Right lobe of liver (tissue), 6 donors: Measurements from ENCODE around the gene PRKCQ. TPM values are rescaled to one million over a fixed set of nuclear protein-coding genes. Genes with fewer than 3 reads are reported as not detected.

Source experiments
- ATAC-seq, 4 donors: fragments of 200-7000 bp; cut with Tn5 transposase; one replicate each; pipeline ENCODE4 v1.9.1; 2020; ENCODE audit warnings: mild to moderate bottlenecking in 4 of 4, moderate library complexity in 4 of 4
- DNase-seq, 3 donors: peaks; one replicate each; pipeline ENCODE4 v3.0.0-alpha.2; 2020
- H3K27ac ChIP-seq, 3 donors: fragments of 200-600 bp; one replicate each; pipeline ENCODE4 v1.8.0; 2022
- H3K27me3 ChIP-seq, 2 donors: fragments of 200-600 bp; one replicate each; pipeline ENCODE4 v1.8.0; 2022
- H3K36me3 ChIP-seq, 4 donors: fragments of 200-600 bp; sonication (generic) in 1 of 4; one replicate each; pipeline versions ENCODE4 v1.5.1 to v1.8.0; 2017 to 2022; ENCODE audit warnings: control low read depth in 1 of 4
- H3K4me1 ChIP-seq, 4 donors: fragments of 200-600 bp; sonication (generic) in 1 of 4; one replicate each; pipeline versions ENCODE4 v1.5.1 to v1.8.0; 2017 to 2022; ENCODE audit warnings: control low read depth in 1 of 4
- H3K4me3 ChIP-seq, 3 donors: fragments of 200-600 bp; one replicate each; pipeline ENCODE4 v1.8.0; 2022
- H3K9me3 ChIP-seq, 4 donors: fragments of 200-600 bp; sonication (generic) in 1 of 4; one replicate each; pipeline versions ENCODE4 v1.5.1 to v1.8.0; 2017 to 2022; ENCODE audit warnings: control low read depth in 1 of 4
- POLR2A ChIP-seq: fragments of 450-650 bp; IDR thresholded peaks from one replicate; pipeline ENCODE4 v1.6.1; 2017; ENCODE audit warnings: antibody characterized with exemption, mild to moderate bottlenecking
- WGBS: methylation state at CpG from one replicate; pipeline ENCODE4 v1.1.6; 2018; ENCODE audit warnings: low coverage, low lambda C conversion rate; ENCODE audit not compliant: insufficient coverage; ENCODE audit errors: missing lambda C conversion rate; 5-methylcytosine and 5-hydroxymethylcytosine counted together
- intact Hi-C, 2 donors: fragments of 100-400 bp; cut with DNase I; formaldehyde crosslinking; loops; one replicate each; pipeline versions ENCODE4 v1.11.2 to v1.14.1; 2022
- total RNA-seq, 6 experiments: library from RNA; depleted of rRNA in 2 of 6; stranded (reverse); fragments of >200 nt in 2 of 6; fragmentation: NEBNext Ultra II Directional in 3 of 6; extraction: Animal tissue kit (Norgen Biotek cat#: 25700) in 3 of 6; gene quantifications; one replicate each; pipeline versions ENCODE4 v1.1.0 to v1.2.4, GENCODE V29; 2016 to 2023
- TF ChIP-seq, protein P1 (sequence below), 4 donors: fragments of 200-600 bp in 3 of 4; fragments of 450-650 bp in 1 of 4; IDR thresholded peaks; one replicate each; pipeline versions ENCODE4 v1.5.1 to v1.8.0; 2016 to 2022; ENCODE audit warnings: antibody characterized with exemption in 4 of 4, mild to moderate bottlenecking in 2 of 4
- donor health status: DM: no; HTN: yes; CAD: no.
- donor health status: DM: no; HTN: no; CAD: no.
- donor health status: DM: no; HTN: no; CAD: no.
- donor health status: DM: no; HTN: yes; CAD: no.
- donor health status: DM: no; HTN: yes; CAD: no.

The PRKCQ gene
- total RNA-seq, 6 experiments from 2014 or later = 0.12 to 0.60 (median 0.16) TPM

GRCh38 chr10:6570893-6571292 lies 9.2 kb downstream of the PRKCQ start:
- H3K4me3 ChIP-seq = no peak overlapping the region
- H3K27ac ChIP-seq = no peak overlapping the region
- H3K9me3 ChIP-seq = no peaks in the 10 kb centered on the region
- intact Hi-C loops = loop anchor here in 1 of 2 donors (10.0 kb wide), 1 partner anchor 74 kb away; no protein-coding TSS in a partner anchor
- DNase-seq = no peak
- H3K4me1 ChIP-seq = no peaks in the 10 kb centered on the region
- H3K27me3 ChIP-seq = no peaks in the 10 kb centered on the region
- no peak for ATAC-seq
- WGBS = 63% methylated on average over 7 of the region's 11 CpGs
- no peaks in the 10 kb centered on the region for H3K36me3 ChIP-seq
- no peak for TF ChIP-seq POLR2A
- TF ChIP-seq, protein P1, sequence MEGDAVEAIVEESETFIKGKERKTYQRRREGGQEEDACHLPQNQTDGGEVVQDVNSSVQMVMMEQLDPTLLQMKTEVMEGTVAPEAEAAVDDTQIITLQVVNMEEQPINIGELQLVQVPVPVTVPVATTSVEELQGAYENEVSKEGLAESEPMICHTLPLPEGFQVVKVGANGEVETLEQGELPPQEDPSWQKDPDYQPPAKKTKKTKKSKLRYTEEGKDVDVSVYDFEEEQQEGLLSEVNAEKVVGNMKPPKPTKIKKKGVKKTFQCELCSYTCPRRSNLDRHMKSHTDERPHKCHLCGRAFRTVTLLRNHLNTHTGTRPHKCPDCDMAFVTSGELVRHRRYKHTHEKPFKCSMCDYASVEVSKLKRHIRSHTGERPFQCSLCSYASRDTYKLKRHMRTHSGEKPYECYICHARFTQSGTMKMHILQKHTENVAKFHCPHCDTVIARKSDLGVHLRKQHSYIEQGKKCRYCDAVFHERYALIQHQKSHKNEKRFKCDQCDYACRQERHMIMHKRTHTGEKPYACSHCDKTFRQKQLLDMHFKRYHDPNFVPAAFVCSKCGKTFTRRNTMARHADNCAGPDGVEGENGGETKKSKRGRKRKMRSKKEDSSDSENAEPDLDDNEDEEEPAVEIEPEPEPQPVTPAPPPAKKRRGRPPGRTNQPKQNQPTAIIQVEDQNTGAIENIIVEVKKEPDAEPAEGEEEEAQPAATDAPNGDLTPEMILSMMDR (IDR thresholded peaks at IDR 0.05) = no peak

DNA sequence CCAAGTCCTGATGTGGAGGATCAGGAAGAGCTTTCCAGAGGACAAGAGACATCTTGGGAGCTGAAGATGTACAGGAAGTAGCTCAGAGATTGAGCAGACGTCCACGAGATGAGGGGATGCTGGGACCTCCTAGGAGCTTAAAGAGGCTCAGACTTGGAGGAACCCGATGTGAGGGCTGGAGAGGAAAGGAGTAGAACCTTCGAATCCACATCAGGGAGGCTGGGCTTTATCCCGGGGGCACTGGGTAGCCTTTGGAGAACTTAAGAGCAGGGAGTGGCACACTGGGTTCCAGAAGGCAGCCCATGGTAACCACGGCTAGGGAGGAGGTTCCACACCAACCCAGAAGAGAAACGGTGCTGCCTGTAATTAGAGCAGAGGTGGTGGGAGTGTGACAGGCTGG lies 10.8 kb downstream of the PRKCQ start:
- no peaks in the 10 kb centered on the region for H3K36me3 ChIP-seq
- DNase-seq (no peak), ATAC-seq (no peak)
- H3K27ac ChIP-seq = no peak overlapping the region
- H3K4me3 ChIP-seq = no peak overlapping the region
- no peaks in the 10 kb centered on the region for H3K4me1 ChIP-seq
- H3K9me3 ChIP-seq = no peaks in the 10 kb centered on the region
- intact Hi-C loops = no loop called here
- TF ChIP-seq POLR2A = no peak
- TF ChIP-seq, protein P1 (IDR thresholded peaks at IDR 0.05) = no peak
- WGBS = 44% methylated on average over 7 of the region's 7 CpGs
- H3K27me3 ChIP-seq = no peaks in the 10 kb centered on the region

DNA sequence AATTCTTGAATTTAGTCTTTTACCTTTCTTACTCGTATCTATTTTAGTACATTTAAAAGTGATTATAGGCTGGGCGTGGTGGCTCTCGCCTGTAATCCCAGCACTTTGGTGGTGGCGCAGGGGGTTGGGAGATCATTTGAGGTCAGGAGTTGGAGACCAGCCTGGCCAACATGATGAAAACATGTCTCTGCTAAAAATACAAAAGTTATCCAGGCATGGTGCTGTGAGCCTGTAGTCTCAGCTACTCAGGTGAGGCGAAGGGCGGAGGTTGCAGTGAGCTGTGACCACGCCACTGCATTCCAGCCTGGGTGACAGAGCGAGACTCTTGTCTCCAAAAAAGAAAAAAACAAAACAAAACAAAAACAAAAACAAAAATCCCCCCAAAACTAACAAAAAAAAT lies 12.2 kb downstream of the PRKCQ start:
- 85% methylated on average over 7 of the region's 8 CpGs for WGBS

DNA sequence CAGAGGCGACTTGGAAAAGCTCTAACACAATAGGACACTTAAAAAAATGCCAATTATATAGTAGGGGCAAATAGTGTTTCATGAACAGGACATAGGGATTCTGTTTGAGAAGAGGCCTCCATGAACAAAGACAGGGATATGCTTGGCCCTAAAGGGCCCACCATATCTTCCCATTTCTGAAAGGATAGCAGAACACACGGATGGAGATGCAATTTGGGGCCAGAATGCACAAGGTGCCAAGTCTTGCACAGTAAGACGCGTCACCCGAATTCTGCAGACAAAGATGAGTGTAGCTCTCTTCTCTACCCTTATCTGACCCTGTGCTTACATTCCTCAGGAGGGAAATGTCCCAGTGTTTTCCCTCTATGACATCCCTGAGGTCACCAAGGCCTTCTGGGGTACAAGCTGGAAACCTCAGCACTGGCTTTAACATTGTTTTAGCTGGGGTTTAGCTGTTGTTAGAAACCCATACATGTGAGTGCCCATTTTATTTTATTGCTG lies 12.8 kb downstream of the PRKCQ start:
- no peak for ATAC-seq
- no peak overlapping the region for H3K27ac ChIP-seq
- H3K4me1 ChIP-seq = no peaks in the 10 kb centered on the region

More for the DNA sequence above, 12.2 kb downstream of the PRKCQ start:
- TF ChIP-seq, protein P1 (IDR thresholded peaks at IDR 0.05) = no peak
- TF ChIP-seq POLR2A = no peak
- intact Hi-C loops = no loop called here
- Histone ChIP-seq H3K27me3 (no peaks in the 10 kb centered on the region), H3K4me1 (no peaks in the 10 kb centered on the region), H3K36me3 (no peaks in the 10 kb centered on the region), H3K9me3 (no peaks in the 10 kb centered on the region), H3K4me3 (no peak overlapping the region), H3K27ac (no peak overlapping the region)
- ATAC-seq (no peak), DNase-seq (no peak)

More for the DNA sequence above, 12.8 kb downstream of the PRKCQ start:
- intact Hi-C loops = no loop called here
- Histone ChIP-seq H3K4me3 (no peak overlapping the region), H3K36me3 (no peaks in the 10 kb centered on the region), H3K9me3 (no peaks in the 10 kb centered on the region), H3K27me3 (no peaks in the 10 kb centered on the region)
- no peak for DNase-seq
- WGBS = 66% methylated on average over 2 of the region's 5 CpGs
- TF ChIP-seq, protein P1 (IDR thresholded peaks at IDR 0.05) = no peak
- TF ChIP-seq POLR2A = no peak
